ENCODE measurements around the gene SCYL1.

SCYL1 gene

GRCh38 chr11:65524741-65525545, at the start of gene SCYL1:
SCYL1 (plus strand) TSS chr11:65525083; CDS start chr11:65525154, 71 bp downstream.
- DNase-seq, result no peak

GRCh38 chr11:65476632-65477148, 48.2 kb upstream of the SCYL1 start:
- no peak for DNase-seq

DNA sequence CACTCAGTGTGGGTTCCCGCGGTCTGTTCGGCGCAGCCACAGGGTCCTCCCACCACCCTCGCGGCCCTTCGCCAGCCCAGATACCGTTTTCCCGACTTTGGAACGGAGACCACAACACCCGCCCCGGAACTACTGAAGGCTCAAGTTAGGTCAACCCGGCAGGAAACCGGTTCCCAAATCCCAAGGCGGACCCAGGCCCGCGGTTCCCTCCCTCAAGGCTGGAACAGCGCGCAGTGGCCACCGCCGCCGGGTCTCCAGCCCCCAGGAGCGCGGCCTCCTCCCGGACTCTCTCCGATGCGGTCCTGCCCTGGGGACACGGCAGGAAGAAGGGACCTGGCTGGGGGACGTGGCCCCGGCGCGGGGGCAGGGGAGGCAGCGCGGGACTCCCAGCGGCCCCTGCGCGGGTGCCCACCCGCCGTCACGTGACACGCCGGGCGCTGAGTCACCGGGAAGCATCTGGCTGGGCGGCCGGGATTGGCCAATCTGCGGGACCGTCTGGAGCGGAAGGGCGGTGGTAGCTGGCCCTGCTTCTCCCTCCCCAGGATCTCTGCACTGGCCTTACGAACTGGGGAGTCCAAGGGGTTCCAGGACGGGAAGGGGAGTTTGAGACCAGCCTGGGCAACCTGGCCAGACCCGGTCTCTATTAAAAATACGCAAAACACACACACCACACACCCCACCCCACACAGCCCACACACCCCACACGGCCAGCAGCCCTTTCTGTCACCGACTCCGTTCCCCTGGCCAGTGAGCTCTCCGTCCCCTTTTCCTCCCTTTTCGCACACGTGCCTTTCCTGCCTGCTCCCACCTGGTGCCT, 47.5 kb upstream of the SCYL1 start:
- DNase-seq, result peak; percentile 84

DNA sequence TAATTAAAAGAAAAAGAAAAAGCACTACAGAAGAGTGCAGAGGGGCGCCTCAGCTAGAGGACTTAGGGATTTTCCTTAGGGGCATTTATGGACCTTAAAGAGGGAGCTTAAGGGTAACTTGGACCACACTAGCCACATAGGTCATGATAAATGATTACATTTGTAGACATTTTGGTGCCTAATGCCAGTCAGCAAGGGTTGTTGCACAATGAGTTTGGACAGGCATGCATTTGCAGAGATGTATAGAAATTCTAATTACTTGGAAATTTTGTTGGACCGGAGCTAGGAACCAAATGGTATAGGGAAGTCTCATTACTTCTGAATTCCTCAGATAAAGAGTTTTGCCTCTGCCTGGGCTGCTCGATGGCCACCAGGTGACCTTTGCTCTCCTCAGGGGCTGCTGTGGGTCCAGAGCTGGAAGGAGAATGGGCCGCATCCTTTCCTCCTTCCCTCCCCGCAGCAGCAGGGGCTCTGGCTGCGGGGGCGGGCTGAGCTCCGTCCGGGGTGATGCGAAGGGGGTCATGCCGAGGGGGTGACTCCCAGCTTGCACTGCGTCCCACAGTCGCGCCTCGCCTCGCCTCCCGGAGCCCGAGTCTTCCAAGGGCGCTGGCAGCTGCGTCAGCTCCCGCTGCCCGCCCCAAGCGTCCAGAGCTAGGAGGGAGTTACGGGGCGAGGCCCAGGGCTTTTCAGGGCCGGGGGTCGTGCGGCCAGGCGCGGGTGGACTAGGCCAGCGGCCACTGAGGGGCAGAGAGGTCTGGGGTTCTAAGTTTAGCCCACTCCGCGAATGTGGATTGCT, 46.3 kb upstream of the SCYL1 start:
- DNase-seq, result no peak

- DNase-seq, result no peak
Measured at GRCh38 chr11:65479184-65480145, 45.4 kb upstream of the SCYL1 start.

DNA sequence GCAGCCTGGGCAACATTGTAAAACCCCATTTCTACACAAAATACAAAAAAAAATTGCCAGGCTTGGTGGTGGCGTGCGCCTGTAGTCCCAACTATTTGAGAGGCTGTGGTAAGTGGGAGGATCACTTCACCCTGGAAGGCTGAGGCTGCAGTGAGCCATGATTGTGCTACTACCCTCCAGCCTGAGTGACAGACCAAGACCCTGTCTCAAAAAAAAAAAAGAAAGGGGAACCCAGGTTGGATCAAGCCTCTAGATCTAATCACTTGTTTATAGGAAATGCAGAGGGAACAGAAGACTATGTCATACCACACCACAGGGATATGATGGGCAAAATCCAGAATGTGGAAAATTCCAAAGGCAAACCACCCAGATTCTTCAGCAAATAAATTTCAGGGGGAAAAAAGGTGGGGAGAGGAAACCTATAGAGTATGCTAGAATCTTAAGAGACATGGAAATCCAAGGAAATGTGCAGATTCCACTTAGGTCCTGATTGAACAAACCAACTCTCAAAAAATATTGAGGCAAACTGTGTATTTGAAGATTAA, 42.5 kb upstream of the SCYL1 start:
- no peak for DNase-seq

- no peak for DNase-seq
Measured at GRCh38 chr11:65485920-65486219, 39.0 kb upstream of the SCYL1 start.

DNA sequence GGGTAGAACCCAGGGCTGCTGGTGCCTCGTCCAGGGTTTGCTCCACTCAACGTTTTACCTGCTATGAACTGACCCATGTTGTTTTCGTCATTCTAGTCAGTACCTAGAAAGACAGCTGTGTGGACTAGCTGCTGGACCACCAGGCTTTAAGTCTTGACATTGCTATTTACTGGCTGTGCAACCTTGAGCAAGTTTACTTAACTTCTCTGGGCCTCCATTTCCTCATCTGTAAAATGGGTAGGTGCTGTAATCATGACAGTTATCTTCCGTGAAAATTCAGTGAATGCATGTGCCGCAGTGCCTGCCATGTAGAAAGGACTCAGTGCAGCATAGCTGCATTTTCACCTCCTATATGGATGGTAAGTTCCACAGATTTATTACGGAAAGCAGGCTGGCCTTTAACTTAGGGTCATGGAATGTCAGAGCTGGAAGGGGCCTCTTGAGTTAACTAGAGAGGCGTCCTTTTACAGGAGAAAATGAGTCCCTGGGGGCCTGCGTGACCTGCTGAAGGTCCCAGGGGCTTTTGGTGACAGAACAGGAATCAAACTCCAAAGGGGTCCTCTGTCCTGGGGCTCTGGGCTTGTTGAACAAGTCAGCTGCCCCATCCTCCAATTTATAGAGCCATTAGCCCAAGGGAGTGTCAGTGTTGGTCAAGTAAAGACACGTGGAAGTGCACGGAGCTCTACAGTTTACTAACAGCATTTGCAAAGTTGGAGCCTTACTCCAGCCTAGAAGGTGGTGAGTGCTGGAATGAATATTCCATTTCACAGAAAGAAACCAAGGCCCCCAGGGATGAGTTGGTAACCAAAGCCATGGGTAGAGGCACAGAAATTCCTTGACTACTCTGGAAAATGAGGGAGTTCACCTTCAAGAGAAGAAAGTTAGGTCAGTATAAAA, 38.1 kb upstream of the SCYL1 start:
- DNase-seq, result no peak

DNA sequence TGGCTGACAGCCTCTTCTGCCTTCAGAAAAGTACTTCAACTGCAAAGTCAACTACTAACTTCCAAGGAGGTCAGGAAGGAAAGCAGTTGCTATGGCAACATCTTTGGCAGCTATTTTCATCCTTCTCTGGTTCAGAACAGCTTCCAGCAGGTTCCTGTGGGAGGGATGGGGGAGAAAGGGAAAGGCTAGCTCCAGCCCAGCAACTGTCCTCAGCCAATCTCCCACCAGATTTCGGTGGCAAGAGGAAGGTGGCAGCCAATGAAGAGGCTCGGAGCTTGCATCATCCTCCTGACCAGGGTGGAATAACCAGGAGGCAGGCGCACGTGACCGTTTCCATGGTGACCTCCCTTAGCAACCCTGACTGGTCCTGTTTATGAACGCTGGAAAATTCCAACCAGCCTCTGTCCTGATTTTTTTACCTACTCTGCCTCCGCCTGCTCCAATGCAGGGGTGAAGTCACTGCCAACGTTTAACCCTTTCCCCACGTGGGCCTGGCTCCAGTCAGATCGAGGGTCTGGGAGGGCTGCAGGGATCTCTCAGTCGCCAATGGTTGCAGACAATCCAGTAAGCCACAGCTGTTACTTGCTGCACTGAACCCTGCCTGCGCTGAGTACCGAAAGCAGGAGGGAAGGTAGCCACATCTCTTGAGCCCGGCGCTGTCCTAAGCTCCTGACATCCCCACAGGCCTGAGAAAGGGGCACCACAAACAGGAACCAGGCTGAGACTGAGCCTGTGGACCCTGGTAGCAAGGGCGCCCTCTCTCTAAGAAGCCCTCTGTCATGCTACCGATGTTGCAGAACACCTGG, 37.2 kb upstream of the SCYL1 start:
- peak; percentile 57 for DNase-seq

GRCh38 chr11:65488273-65489034, 36.4 kb upstream of the SCYL1 start:
- no peak for DNase-seq

- DNase-seq, result no peak
Measured at GRCh38 chr11:65489035-65489705, 35.7 kb upstream of the SCYL1 start.

DNA sequence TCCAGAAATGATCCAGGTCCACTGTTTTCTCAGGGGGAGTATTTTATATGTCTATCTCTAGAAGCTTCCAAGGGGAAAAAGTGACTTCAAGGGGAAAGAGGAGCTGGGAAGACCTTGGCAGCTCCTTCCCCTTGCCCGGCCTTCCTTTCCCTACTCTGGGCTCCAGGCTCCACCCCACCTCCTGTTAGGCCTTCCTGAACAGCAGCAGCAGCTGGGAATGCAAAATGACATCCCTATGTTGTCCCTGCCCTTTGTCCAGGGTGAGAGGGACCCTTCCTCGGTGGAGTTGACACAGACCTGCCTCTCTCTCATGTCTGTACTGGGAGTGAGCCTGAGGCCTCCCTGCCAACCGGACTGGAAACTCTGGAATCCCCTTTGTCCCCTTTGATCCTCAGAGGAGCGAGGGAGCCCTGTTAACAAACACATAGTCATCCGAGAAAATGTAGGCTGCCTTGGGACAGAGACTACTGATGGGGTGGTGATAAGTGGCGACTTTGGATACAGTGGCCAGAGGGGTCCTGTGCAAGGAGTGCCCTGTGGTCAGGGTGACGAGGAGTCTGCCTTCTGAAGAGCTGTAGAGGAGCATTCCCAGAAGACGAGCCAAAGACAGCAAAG, 35.1 kb upstream of the SCYL1 start:
- no peak for DNase-seq

DNA sequence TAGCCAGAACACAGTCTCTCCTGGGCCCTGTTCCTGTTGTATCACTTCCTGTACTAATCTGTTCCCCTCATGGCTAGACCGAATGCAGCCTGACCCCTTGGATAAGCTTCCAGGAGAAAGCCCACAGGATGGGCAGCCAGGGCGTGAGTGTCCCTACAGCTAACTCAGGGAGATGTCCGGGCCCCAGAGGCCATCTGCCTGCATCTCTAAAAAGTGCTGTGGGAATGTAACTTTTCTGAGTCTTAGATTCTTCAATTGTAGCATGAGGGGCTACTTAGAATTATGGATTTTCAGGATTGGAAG, 33.8 kb upstream of the SCYL1 start:
- no peak for DNase-seq

- DNase-seq, result no peak
Measured at GRCh38 chr11:65491614-65492386, 33.1 kb upstream of the SCYL1 start.

DNA sequence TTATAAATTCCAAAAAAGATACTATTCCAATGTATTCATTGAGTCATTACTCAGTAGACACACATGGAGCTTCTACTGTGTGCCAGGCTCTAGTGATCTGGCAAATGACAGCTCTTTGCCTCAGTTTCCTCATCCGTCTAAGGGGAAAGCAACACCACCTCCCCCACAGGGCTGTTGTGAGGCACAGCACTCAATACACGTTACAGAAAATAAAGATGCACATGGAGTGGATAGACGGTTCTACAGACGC, 32.6 kb upstream of the SCYL1 start:
- no peak for DNase-seq

GRCh38 chr11:65492637-65493366, 32.1 kb upstream of the SCYL1 start:
- peak; percentile 79 for DNase-seq
